WTC11 (cell line): Measurements from ENCODE around the gene ST3GAL6.

Experiments
- CTCF ChIP-seq: fragments of 200-600 bp; IDR thresholded peaks from 2 replicates; pipeline ENCODE4 v1.8.0; 2022; ENCODE audit warnings: antibody characterized with exemption
- NR3C1 ChIP-seq: sonication (generic); formaldehyde crosslinking; conservative IDR thresholded peaks from 2 replicates; pipeline ENCODE4 v1.8.1; 2023; ENCODE audit warnings: low read depth, mild to moderate bottlenecking, missing genetic modification reagents
- SP1 ChIP-seq: sonication (generic); formaldehyde crosslinking; conservative IDR thresholded peaks from 2 replicates; pipeline ENCODE4 v1.8.1; 2022; ENCODE audit warnings: missing genetic modification reagents
- TCF7 ChIP-seq: sonication (generic); formaldehyde crosslinking; IDR thresholded peaks from 2 replicates; pipeline ENCODE4 v1.8.0; 2022; ENCODE audit warnings: mild to moderate bottlenecking, low read depth, missing genetic modification reagents, moderate library complexity
- USF1 ChIP-seq: sonication (generic); formaldehyde crosslinking; IDR thresholded peaks from 2 replicates; pipeline ENCODE4 v1.8.0; 2022; ENCODE audit warnings: mild to moderate bottlenecking, missing genetic modification reagents

GRCh38 chr3:98797905-98798304 is 34.8 kb downstream of the ST3GAL6 start:
- TF ChIP-seq CTCF (no peak), TCF7 (CRISPR knock-in tag) (no peak), USF1 (CRISPR knock-in tag) (no peak), NR3C1 (CRISPR knock-in tag) (no peak), SP1 (CRISPR knock-in tag) (no peak)
